HG02870 (cell line): ENCODE results near the gene CGNL1.

ENCODE experiments used
- ATAC-seq: cut with Tn5 transposase; IDR thresholded peaks from one replicate; pipeline ENCODE4 v1.9.1; 2021; ENCODE audit warnings: mild to moderate bottlenecking, moderate library complexity; ENCODE audit not compliant: unreplicated experiment

Gene CGNL1

DNA sequence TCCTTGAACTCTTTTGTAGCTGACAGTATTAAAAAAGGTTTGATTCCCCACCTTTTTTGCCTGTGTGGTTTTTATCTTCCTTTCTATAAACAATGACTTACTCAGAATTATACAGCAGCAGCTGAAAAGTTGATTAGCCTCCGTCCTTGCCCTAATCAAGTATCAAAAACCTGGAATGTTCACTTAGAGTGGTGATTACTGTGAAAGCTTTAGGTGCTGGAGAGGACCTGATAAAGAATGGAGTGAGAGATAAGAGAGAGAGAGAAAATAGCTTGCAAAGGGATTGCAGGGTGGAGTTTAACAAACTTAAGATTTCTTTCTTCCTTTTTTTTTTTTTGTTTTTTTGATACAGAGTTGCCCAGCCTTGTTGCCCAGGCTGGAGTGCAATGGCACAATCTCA lies 6.7 kb downstream of the CGNL1 start:
- ATAC-seq: no peak

DNA sequence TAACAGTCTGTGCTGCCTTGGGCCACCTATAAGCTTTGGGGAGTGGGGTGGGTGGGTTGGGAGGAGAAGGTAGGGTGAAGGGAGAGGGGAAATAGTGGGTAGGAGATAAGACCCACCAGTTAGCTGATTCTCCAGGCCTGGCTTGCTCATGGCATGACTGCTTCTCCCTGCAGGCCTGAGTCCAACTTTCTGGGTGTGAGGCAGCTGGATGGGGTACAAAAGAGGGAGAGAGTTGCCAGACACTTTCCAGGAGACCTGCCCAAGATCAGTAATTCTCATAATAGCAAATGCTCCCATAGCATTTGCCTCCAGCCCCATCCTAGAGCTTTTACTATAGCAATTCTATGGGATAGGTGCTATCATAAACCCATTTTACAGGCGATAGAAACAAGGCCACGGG lies 7.7 kb downstream of the CGNL1 start:
- ATAC-seq: no peak

DNA sequence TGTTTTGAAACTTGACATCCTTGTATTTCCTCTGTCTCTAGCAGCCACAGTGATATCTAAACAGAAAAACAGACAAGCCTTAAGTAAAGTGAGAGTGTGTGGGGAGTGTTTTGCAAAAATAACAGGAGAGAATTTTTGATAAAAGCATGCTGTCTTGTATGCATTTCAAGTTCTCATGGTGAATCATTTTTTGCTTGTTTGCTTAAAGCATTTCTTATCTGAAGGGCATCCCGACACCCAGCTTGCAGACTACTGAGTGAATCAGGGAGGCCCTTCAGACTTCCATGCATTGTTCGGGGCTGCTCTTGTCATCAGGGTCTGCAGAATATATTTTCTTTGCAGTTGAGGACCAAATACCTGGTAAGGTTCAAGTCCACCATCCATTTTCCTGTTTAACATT lies 8.5 kb downstream of the CGNL1 start:
- ATAC-seq: no peak

DNA sequence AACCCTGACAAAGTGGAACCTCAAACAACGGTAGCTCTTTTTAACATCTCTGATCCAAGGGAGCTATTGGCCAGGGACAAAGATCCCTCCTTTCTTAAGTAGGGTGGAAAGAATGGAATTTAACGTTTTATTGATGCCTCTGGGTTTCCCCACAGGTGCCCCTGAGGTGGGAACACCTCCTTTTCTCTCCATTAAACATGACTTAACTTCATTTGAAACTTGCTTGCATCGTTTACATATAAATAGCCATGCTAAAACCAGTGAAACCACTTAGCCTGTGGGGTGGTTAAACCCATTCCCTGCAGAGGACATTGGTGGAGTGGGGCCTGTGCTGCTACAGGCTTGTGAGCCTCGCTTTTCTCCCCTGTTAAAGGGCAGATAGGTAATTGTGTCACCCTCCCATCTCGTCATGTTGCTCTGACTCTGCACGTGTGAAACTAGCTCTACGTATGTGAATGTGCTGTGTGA lies 9.7 kb downstream of the CGNL1 start:
- ATAC-seq: no peak

DNA sequence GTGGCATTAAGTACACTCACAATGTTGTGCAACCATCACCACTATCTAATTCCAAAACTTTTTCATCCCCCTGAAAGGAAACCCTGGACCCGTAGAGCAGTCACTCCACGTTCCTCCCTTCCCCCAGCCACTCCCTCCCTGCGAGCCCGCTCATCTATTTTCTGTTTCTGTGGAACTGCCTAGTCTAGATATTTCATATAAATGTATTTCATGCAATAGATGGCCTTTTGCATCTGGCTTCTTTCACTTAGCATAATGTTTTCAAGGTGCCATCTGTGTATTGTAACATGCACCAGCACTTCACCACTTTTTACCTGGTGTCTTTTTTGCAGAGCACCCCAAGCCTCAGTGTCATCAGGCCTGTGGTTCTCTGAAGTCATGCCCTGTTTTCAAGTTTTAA lies 10.7 kb downstream of the CGNL1 start:
- ATAC-seq: no peak

DNA sequence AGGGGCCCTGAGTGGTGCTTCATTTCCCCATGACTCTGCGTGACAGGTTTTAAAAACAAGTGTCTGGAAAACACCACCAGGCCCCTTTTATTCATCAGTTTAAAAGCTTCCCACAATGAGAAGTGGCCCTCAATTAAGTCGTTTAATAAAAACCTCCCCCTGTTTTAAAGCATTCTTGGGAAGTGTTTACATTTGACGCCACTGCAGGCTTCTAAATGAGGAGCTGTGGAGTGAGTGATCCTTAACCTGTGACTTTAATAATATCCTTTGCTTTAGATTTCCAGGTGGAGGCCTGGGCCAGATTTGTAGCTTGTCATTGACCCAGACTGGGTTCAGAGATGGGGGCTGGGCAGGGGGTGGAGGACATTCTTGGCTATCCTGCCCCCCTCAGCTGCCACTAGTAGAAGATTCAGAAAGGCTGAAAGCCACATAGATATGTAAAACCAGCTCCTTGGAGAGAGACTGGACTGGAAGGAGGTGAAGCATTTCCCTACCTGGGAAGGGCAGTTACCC lies 11.3 kb downstream of the CGNL1 start:
- ATAC-seq: no peak

DNA sequence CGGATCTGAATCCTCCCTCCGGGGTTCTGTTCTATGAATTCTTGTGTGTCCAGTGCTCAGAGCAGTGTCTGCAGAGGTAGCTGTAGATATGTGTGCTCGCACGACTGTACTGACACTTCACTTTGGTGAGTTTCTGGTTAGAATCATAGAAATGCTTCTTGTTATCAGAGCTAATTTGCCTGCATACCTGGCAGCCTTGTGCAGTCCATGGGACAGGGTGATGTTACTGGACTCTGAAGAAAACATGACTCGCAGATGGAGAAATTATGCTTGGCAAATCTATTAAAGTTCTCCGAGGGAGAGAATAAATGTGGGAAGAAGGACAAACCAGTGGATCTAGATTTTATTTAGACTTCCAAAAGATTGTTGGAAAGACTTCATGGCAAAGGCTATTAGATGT lies 12.2 kb downstream of the CGNL1 start:
- ATAC-seq: no peak

DNA sequence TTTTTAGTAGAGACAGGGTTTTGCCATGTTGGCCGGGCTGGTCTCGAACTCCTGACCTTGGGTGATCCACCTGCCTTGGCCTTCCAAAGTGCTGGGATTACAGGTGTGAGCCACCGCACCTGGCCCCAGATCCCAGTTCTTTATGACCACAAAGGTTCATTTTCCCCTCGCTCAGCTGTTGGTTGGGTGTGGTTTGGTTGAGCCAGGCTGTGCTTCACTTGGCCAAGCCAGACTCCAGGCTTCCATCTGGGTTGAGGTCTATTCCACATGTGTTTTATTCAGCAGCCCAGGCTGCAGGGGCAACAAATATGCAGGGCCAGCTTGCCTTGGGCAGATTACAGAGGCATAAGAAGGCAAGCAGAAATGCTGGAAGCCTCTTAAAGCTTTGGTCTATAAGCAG lies 13.7 kb downstream of the CGNL1 start:
- no peak for ATAC-seq

DNA sequence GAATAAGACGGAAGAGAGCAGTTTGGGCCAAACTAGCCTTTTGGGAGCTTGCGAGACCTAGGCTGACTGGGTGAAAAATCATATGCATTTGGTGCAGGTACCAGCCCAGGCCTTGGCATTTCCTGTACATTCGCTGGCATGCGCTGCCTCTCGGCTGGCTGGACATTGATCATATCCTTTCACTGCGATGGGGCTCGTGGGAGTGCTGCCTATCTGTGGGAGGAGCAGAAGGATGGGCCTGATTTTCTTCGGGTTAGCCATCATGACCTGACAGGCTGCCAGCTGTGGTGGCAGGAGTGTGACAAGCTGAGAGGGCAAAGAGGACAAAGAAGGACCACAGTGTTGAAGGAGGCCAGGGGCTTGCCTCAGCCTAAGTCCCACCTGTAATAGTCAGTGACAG lies 14.3 kb downstream of the CGNL1 start:
- no peak for ATAC-seq

DNA sequence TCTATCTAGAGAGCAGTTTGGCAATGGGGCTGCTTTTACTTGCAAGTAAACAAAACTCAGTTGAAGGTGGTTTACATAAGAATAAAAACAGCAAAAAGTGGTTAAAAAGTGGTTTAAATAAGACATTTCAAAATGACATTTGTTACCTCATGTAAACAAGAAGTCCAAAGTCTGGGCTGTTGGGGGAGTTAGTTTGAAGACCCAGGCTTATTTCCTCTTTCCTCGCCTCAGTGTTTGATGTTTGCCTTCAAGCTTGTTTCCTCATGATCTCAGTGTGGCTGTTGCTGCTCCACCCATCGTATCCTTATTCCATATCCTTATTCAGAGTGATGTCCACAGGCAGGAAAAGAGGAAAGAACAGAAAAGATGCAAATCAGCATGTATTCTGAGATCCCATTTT lies 15.2 kb downstream of the CGNL1 start:
- no peak for ATAC-seq

DNA sequence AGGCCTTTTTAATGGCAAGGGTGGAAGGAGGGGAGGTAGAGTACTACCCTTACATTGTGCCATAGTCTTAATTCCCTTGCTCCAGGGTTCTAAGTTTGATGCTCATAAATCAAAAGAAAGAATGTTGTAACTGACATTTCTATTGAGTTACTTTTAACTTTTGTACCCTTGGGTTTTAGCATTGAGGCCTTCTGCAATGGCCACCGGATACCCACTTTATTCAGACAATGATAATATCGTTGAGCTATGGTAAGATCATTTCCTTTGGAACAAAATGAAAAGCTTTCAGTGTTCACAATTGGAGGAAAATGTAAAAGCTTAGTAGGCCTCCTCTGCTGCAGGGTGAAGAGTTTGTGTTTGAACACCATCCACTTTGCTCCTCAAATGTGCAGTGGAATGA lies 16.8 kb downstream of the CGNL1 start:
- ATAC-seq: no peak

DNA sequence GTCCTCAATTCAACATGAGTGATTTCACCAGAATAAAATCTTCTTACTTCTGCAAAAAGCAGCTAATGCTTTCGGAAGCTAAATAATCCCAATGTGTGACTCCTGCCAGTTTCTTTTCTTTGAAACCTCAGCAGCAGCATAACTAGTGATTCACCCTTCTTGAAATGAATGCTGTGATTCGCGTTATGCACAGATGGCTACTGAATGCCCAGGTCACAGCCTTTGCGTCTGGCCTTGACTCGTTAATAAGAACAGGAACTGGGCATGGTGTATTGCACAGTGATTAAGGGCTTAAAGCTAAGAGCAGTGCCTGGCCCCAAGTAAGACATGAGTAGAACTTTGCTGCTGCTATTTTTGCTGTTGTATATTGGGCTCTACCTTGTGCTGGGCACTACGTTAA lies 19.0 kb downstream of the CGNL1 start:
- no peak for ATAC-seq

DNA sequence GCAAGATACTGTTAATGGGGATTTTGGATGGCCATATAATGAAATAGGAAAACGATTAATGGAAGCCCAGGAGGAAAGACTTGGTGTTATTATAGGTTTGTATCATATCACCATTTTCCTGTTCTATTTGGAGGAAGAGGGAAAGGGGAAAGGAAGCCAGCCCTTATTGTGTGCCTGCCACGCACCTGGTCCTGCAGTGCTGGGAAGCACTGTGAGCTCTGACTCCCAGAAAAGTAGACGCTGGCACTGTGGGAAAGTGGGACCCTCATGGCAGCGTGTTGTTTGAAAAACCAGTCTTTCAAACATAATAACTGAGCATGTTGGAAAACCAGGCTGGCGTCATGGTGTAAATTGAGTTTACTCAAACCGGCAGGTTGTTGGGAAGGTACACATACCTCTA lies 22.0 kb downstream of the CGNL1 start:
- no peak for ATAC-seq

DNA sequence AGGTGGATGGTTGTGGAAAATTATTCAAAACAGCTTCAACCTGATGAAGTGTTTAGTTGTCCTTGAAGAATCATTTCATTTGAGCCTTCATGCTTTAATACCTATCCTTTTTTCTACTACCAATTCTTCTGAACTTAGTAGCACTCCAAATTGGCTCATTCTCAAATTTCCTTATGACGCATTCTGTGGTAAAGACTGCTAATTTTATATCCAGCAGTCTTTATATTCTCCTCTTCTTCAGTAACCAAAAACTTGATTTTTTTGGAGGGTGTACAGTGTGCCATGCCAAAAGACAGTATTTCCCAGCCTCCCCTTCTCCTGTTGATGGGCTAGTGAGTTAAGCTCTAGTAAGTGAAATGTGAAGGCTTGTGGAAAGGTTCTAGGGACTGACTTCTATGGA lies 25.2 kb downstream of the CGNL1 start:
- no peak for ATAC-seq

DNA sequence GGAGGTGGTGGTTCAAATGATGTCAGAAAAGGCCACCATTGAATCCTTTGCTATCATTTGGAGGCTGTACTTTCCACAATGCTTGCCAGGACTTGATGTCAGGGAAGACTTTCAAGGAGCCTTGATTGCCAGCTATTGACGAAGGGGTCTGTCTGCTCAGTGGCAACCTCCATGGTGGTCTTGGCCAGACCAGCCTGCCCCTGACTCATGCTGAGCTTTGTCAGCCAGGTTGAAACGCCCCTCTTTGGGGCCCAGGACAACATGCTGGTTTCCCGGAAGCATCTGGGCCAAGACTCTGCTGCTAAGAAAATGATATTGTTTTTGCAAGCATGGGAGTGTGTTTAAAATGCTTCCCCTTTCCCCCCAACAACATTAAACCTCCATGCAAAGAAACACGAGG lies 26.7 kb downstream of the CGNL1 start:
- no peak for ATAC-seq

DNA sequence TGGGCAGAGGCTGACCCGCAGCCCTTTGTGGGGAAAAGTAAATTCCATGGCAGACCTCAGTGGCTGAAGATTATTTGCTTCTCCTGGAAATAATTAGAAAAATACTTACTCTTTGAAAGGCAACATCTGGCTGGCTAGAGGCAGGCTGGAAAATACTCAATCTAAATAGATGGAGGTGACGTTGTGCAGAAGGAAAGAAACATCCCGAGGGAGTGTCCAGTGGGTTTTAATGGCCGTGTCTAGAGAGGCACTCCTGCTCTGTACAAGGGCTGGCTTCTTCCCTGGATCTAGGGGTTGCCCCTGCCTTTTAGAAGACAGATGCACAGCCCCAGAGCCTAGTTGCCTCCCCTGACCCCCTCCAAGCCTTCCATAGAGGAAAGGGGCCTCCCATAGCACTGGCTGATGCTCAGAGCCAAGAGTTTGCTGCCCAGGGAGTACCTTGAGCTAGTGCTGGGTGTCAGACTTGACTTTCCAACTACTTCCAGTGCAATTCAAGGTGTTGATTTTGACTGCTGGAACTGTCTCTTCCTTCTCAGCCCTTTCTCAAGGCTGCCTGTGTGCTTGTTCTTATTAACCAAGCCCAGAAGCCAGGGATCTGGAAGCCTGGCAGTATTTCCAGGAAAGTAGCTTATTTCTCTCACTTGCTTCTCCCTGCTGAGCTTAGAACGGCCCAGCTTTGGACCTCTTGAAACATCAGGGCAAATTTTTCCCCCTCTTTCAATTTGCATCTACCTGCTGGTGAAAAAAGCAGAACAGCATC lies 27.4 kb downstream of the CGNL1 start:
- ATAC-seq: no peak

DNA sequence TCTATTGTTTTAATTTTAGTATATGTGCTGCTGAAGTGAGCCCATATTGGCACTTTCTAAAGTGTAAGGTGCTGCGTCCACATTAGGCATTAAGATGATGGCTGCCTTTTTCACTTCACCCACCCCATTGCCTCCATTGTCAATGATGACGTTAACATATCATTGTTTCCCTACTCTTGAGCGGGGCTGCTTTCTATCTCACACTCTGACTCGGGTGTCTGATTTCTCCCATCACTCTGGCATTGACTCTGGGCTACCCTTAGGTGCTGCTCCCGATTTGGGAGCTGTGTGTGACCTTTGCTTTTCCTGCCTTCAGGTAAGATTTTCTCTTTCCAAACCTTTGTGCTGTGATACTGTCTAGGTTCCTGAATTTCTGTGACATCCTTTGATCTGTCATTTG lies 28.8 kb downstream of the CGNL1 start:
- ATAC-seq: no peak

DNA sequence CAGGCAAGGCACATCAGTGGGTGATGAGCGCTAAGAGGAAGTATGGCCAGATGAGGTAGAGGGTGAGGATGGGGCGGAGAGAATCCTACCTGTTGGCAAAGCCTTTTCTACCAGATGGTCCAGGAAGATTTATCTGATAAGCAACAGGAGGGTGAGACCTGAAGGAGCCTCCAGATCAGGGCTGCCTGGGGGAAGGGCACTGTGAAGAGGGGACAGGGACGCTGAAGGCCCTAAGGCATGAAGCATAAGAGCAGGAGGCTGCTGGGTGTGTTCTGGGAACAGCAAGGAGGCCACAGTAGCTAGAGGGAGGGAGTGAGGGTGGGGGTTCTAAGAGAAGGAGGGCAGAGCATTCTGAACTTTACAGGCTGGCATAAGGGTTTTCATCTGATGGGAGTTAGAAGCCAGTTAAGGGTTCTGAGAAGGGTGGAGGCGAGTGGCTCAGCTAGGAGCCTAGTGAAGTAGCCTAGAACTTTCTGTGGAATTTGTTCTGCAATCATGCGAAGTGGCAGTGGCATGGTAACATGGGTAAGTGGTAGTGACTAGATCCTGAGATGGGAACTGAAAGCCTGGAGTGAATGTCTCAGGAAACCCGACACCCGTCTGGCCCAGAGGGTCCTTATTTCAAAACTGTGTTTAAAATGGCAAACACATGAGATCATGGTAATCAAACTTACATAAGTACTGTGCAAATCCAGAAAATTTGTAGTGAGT lies 29.9 kb downstream of the CGNL1 start:
- no peak for ATAC-seq

DNA sequence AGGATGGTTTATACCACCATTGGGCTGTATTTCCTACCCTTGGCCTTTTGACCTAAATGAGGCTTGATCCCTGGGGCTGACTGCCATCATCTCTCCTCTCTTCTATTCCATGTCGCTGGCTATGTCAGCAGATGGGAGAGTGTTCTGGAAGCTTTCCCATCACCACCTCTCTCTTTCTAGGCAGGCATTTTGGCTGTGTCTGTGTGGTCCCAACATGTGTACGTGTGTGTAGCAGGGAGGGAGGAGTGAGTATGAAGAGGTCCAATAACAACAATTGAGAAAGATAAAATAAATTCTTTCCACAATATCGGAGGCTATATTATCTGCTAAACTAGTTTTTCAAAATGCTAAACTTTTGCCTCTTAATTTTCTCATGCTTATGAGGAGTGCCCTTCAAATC lies 34.1 kb downstream of the CGNL1 start:
- no peak for ATAC-seq

DNA sequence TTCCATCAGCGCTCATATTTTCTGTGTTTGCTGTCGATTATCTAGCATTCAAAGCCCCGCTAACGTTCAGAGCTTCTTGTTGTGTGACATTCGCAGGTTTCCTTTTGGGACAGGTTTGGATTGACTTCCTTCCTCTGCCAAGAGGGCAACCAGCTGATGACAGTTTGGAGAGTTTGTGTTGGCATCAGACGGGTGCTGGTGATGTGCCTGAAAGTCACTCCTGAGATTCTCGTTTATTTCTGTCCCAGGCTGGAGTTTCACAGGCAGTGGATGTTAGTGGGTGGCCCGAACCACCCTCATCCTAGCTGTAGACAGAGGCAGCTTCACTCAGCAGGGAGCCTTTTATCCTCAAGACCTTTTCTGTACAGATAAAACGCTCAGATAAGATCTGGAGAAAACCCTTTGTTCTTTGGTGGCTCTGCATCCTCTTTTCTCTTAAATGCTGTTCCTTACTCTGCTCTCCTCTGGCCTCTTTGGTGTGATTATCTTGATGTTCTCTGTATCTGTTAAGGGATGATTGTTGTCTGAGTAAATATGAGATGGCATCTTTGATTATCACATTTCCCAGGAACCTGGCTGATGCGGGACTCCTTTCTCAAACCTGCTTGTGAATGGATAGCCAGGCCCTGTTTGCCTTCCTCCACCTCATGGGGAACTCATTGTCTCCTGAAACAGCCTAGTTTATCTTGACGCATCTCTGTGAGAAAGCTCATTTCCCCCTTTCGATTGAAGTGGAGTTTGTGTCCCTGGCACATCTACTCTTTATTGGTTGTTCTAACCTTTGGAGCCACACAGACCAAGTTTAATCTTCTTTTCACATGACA lies 35.9 kb downstream of the CGNL1 start:
- no peak for ATAC-seq

DNA sequence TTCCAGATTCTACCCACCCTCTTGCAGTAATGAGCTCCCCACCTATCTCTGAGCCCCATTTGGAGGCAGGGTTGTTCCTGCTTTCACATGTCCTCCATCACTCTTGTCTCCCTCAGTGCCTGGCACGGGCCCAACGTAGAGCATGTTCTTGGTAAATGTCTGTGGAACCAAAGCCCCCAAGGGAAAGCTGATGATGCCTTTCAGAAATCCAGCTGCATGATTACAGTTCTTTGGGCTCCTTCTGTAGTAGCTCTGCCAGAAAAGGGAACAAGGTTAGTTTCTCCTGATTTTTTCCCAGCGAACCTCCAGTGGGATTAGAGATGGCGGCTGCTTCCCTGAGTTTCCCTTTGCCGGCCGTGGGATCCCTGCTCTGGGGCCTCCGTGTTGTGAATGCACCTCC lies 39.3 kb downstream of the CGNL1 start:
- ATAC-seq: no peak

DNA sequence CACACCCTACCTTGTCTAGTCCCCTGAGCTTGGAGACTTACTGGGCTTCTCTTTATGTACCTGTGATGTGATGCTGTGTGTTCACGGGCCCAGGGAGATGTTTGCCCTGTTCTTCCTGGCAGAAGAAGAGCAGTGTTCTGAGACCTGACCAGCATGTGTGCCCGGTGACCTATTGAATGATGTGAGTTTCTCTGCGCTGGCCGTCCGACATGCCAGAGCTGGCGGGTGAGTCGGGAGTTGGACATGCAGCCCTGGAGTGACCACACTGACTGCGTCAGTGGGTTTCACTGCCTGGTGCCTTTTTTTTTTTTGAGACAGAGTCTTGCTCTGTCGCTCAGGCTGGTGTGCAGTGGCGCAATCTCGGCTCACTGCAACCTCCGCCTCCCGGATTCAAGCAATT lies 42.3 kb downstream of the CGNL1 start:
- no peak for ATAC-seq
